Stimulated activated CD4-positive, alpha-beta T cell treated with anti-CD3 and anti-CD28 coated beads, Interleukin-1b, Interleukin-23, amount 100 ng/mL, for 48 hours (primary cell): Measurements from ENCODE around the gene FTO.

Experiments
- DNase-seq: peaks from one replicate; pipeline ENCODE4 v3.0.0-alpha.2; 2020

FTO gene

GRCh38 chr16:53980675-53981074 lies 276.7 kb downstream of the FTO start:
- no peak for DNase-seq

DNA sequence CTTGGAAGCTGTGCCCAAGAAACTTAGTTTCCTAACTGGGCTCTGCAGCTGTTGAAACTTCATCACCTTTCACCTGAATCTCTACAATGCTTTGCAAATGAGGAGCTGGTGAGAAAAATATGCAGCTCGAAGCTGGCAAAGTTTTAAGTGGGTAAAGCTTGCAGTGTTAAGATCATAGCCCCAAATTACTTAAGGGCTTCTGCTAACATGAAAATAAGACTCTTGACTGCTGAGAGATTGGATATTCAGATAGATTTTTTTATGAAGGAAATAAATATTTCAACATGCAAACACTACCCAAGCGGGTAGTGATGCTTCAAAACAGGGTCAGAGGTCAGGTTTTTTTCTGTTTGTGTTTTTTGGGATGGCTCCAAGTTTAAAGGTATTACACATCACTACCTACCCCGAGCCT lies 278.7 kb downstream of the FTO start:
- DNase-seq, result no peak

- DNase-seq, result no peak
Measured at GRCh38 chr16:53984936-53985335, 281.0 kb downstream of the FTO start.

DNA sequence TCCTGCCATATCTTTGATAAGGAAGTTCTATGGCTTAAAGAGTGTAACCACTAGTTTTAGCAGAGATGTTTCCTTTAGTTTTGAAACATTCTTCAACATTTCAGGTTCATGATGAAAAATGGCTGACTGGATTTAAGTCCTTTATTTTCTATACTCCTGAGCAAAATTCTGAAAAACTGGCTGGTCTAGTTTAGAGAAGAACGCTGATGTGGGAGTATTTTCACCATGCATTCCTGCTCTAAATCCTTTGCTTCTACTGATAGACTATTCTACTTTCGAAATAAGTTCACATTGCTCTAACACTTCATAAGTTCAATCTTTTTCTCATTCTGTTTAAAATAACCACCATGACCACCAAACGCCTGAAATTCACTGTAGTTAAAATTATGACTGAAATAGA lies 281.9 kb downstream of the FTO start:
- no peak for DNase-seq

GRCh38 chr16:53986793-53987192 lies 282.8 kb downstream of the FTO start:
- DNase-seq, result no peak

- DNase-seq, result no peak
Measured at GRCh38 chr16:53988136-53988535, 284.2 kb downstream of the FTO start.

DNA sequence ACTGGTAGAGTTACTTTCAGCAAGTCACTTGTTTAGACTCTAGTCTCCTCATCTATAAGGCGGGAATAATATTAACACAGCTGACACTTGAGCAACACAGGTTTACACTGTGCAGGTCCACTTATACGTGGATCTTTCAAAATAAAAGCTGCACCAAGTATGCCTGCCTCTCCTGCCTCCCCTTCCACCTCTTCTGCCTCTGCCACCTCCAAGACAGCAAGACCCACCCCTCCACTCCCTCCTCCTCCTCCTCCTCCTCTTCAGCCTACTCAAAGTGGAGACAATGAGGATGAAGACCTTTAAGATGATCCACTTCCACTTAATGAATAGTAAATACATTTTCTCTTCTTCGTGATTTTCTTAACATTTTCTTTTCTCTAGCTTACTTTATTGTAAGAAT lies 285.6 kb downstream of the FTO start:
- no peak for DNase-seq

GRCh38 chr16:53991754-53992378 lies 287.9 kb downstream of the FTO start:
- DNase-seq, result no peak

GRCh38 chr16:53995378-53995777 lies 291.4 kb downstream of the FTO start:
- no peak for DNase-seq

GRCh38 chr16:53996961-53997360 lies 293.0 kb downstream of the FTO start:
- DNase-seq, result no peak

GRCh38 chr16:53998024-53998810 lies 294.3 kb downstream of the FTO start:
- DNase-seq, result no peak

- no peak for DNase-seq
Measured at GRCh38 chr16:53998966-53999522, 295.1 kb downstream of the FTO start.

DNA sequence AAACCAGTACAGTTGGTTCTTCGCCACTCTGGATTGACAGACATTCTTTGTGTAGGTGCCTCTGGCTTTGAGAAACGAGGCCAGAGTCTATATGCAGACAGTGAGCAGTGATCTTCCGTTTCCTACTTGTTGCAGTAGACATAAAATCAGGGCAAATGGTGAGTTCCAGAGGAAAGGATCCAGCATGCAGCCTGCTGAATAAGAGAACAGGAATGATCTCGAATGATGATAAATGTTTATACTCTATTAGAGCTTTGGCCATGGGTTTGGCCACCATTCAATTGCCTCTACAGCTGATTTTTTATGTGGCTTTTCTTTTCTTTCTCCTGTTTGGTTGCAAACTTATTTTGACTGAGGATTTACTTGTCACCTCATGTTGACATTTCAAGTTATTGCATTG lies 295.9 kb downstream of the FTO start:
- no peak for DNase-seq

GRCh38 chr16:54000361-54000760 lies 296.4 kb downstream of the FTO start:
- no peak for DNase-seq

DNA sequence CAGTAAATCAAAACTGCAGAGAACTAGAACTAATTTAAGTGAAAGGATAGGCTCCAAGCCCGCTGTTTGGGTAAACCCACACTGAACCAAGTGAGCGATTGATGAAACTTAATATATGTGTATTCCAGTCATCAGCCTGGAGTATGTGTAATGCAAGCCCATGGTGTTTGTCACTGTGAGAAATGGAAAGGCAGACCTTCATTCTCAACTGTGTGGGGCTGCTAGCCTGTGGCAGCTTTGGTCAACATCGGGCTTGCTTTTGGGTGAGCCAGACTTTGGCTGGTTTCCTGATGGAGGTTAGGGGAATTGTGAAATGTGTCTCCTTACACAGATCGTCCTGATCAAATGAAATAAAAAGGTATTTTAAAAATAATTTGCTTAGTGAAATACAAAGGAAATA lies 302.7 kb downstream of the FTO start:
- no peak for DNase-seq

- no peak for DNase-seq
Measured at GRCh38 chr16:54007504-54007903, 303.5 kb downstream of the FTO start.

GRCh38 chr16:54009464-54010176 lies 305.7 kb downstream of the FTO start:
- no peak for DNase-seq

DNA sequence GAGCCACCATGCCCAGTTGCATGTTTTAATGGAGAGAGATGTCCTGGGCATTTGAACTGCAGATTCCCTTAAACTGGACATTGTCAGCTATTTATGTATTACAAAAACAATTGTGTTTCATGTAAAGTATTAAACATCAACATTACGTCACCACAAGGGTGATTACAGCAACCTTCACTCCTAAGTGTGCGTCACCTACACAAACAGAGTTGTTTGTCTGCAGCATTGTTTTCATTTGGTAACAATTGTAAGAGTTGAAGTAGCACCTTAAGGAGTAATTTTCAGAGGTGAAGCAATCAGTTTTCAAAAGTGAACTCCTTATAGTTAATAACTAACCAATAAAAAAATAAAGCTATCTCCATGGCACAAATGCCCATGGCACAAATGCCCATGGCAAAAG lies 311.2 kb downstream of the FTO start:
- no peak for DNase-seq

GRCh38 chr16:54022362-54022761 lies 318.4 kb downstream of the FTO start:
- no peak for DNase-seq

- DNase-seq, result no peak
Measured at GRCh38 chr16:54026456-54026855, 322.5 kb downstream of the FTO start.

- DNase-seq, result no peak
Measured at GRCh38 chr16:54027062-54027461, 323.1 kb downstream of the FTO start.

- no peak for DNase-seq
Measured at GRCh38 chr16:54027558-54027957, 323.6 kb downstream of the FTO start.

- no peak for DNase-seq
Measured at GRCh38 chr16:54027995-54028394, 324.0 kb downstream of the FTO start.

DNA sequence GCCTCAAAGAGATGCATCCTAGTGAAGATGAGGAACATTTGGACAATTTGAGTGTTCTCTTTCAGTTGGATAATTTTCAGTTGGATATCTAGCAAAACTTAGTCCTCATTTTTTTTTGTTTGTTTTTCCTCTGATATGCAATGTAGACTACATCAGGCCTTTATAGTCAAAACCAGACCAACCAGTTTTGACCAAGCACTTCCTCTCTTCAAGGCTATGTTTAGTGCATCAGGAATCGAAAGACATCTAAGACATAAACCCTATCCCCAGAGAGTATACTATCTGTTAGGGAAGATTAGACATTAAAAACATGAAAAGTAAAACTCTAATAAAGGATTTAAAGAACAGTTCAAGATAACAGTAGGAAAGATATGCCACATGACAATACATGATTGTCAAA lies 326.5 kb downstream of the FTO start:
- no peak for DNase-seq
